CD4-positive, alpha-beta T cell treated with Interleukin-2 at 100 ng/mL for 4 hours (primary cell): ENCODE data around the gene SLC66A3.
A peak's percentile ranks its signal among the peaks of the same experiment; 100 is the strongest.
"Not testable (repeated sequence)": the region's sequence is repeated elsewhere in the genome, so short reads cannot be mapped to it uniquely, and the experiment has no call there.

Experiments used
- DNase-seq: peaks from one replicate; pipeline ENCODE4 v3.0.0-alpha.2; 2020; ENCODE audit warnings: low spot score

Gene SLC66A3

GRCh38 chr2:11163439-11164317 is 8.4 kb downstream of the SLC66A3 start:
- DNase-seq: no peak

- not testable (repeated sequence) for DNase-seq
These were observed 9.8 kb downstream of the SLC66A3 start for GRCh38 chr2:11165046-11165445.

- no peak for DNase-seq
These were observed 11.2 kb downstream of the SLC66A3 start for GRCh38 chr2:11166476-11166875.

GRCh38 chr2:11168488-11168887 is 13.2 kb downstream of the SLC66A3 start:
- no peak for DNase-seq

- no peak for DNase-seq
These were observed 14.1 kb downstream of the SLC66A3 start for GRCh38 chr2:11169333-11169732.

- DNase-seq: no peak
These were observed 19.0 kb downstream of the SLC66A3 start for GRCh38 chr2:11174222-11174621.

- no peak for DNase-seq
These were observed 20.1 kb downstream of the SLC66A3 start for GRCh38 chr2:11175293-11175795.

- no peak for DNase-seq
These were observed 22.8 kb downstream of the SLC66A3 start for GRCh38 chr2:11177871-11178690.

- no peak for DNase-seq
These were observed 23.9 kb downstream of the SLC66A3 start for GRCh38 chr2:11179196-11179595.

GRCh38 chr2:11179899-11180298 is 24.6 kb downstream of the SLC66A3 start:
- no peak for DNase-seq

- no peak for DNase-seq
These were observed 25.4 kb downstream of the SLC66A3 start for GRCh38 chr2:11180653-11181052.

- DNase-seq: no peak
These were observed 27.7 kb downstream of the SLC66A3 start for GRCh38 chr2:11182951-11183350.

- DNase-seq: no peak
These were observed 30.9 kb downstream of the SLC66A3 start for GRCh38 chr2:11186145-11186544.

- no peak for DNase-seq
These were observed 31.9 kb downstream of the SLC66A3 start for GRCh38 chr2:11187083-11187619.

GRCh38 chr2:11187731-11188130 is 32.5 kb downstream of the SLC66A3 start:
- no peak for DNase-seq

GRCh38 chr2:11196246-11196645 is 41.0 kb downstream of the SLC66A3 start:
- DNase-seq: no peak

GRCh38 chr2:11200651-11201050 is 45.4 kb downstream of the SLC66A3 start:
- no peak for DNase-seq

- DNase-seq: no peak
These were observed 46.7 kb downstream of the SLC66A3 start for GRCh38 chr2:11201969-11202368.

GRCh38 chr2:11203480-11203879 is 48.2 kb downstream of the SLC66A3 start:
- peak; percentile 2 for DNase-seq

- no peak for DNase-seq
These were observed 52.8 kb downstream of the SLC66A3 start for GRCh38 chr2:11208083-11208482.

GRCh38 chr2:11212645-11213044 is 57.4 kb downstream of the SLC66A3 start:
- DNase-seq: no peak

GRCh38 chr2:11213090-11213638 is 57.9 kb downstream of the SLC66A3 start:
- no peak for DNase-seq
